GM18517 (cell line): ENCODE measurements around the gene ERCC4.
A peak's percentile ranks its signal among the peaks of the same experiment; 100 is the strongest.

Experiments
- ATAC-seq: cut with Tn5 transposase; IDR thresholded peaks from one replicate; pipeline ENCODE4 v1.9.1; 2021; ENCODE audit warnings: mild to moderate bottlenecking, moderate library complexity; ENCODE audit not compliant: unreplicated experiment

Gene ERCC4

GRCh38 chr16:13945744-13946485 lies 26.0 kb downstream of the ERCC4 start:
- no peak for ATAC-seq

DNA sequence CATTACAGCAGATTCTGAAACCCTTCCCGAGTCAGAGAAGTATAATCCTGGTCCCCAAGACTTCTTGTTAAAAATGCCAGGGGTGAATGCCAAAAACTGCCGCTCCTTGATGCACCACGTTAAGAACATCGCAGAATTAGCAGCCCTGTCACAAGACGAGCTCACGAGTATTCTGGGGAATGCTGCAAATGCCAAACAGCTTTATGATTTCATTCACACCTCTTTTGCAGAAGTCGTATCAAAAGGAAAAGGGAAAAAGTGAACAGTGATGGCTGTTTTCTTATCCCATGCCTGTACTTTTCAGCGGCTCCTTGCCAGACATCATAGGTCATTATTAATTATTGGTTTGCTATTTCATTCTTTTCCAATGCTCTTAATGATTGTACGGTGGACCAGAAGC lies 28.1 kb downstream of the ERCC4 start:
- no peak for ATAC-seq

- ATAC-seq: no peak
These were observed 31.0 kb downstream of the ERCC4 start for GRCh38 chr16:13950821-13951547.

DNA sequence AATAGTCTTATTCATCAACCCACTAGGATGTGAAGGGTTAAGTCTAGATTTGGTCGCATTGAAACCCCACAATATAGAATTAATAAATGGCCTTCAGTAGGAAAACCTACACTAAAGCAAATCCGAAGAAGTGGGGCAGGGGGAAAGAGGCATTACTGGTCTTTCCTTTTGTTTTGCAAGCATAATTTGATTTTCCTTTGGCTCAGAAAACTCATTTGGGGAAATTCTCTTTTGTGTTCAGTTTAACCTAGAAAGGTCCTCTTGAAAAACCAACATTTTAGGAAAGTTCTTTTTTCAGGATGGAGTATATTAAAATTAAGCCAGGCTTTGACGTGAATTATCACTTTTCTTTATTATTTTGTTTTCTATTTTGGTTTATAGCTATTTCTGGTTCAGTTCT lies 31.7 kb downstream of the ERCC4 start:
- no peak for ATAC-seq

- no peak for ATAC-seq
These were observed 33.5 kb downstream of the ERCC4 start for GRCh38 chr16:13953501-13953900.

- ATAC-seq: peak; percentile 13
These were observed 36.8 kb downstream of the ERCC4 start for GRCh38 chr16:13956635-13957196.

DNA sequence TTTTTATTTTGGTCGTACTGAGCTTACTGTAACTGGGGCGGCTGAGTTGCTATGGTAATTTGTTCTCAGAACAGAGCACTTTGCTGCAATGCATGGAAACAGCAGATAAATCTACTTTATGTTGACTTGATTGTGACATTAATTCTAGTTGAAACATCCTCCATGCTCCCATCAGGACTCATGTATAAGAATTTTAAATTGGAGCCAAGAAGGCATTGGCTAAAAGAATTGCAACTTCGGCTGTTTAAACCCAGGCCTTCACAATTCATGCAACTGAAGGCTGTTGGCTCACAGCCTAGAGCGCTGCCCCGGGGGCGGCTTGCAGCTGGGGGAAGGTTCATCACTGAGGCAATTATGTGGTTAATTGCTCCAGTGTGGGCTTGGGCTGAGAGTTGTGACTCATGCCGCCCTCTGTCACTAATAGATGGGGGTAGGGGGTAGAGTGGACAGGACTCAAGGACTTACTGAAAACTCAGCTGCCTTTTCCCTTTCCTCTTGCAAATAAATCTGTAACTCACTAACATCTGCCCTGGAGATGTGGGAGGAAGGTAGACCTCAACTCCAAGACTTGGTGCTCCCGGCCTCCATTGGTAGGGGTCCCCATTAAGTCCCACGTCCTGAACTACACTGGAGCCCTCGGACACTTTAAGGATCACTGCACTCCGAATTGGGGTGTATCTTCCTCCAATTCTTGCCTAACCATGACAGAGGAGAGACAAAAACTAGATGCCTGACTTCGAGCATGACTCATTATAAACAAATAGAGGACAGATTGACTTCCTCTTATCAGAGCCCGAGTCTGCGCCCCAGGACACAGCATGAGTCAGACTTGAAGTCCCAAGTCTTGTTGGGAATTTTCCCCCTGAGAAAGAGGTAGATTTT lies 37.5 kb downstream of the ERCC4 start:
- peak; percentile 59 for ATAC-seq

GRCh38 chr16:13958474-13958873 lies 38.5 kb downstream of the ERCC4 start:
- no peak for ATAC-seq

GRCh38 chr16:13959626-13960025 lies 39.7 kb downstream of the ERCC4 start:
- ATAC-seq: no peak

DNA sequence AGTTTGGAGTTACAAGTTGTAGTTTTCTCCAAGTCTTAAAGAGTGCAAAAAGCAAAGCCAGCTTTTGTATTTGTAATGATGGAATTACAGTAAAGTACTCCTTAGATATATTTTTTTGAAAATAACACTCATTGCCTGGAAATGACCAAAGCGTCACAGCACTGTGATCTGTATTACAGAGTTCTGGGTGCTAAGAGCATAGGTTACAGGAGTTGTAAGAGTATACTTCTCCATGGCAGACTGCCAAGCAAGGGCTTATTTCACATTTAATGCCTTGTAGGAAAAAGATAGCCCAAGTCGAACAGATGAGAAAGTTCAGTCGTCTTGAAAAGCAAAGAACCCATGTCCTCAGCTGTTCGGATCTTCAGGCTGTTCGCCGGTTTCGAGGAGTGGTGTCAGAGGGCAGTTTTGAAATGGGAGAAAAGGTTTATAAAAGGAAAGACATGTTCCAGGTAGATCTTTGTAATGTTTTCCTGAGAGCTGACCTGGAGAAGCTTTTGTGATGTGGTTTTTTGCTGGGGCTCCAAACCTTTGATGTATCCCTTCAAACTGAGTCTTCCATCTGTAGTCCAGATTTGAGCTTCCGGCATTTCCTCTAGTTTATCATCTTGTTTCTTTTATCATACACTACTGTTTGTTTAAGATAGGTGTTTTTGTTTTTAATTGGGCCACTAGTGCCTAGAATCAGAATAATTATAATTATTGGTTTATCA lies 41.3 kb downstream of the ERCC4 start:
- no peak for ATAC-seq

- ATAC-seq: no peak
These were observed 42.3 kb downstream of the ERCC4 start for GRCh38 chr16:13962232-13962631.

GRCh38 chr16:13968835-13969234 lies 48.9 kb downstream of the ERCC4 start:
- no peak for ATAC-seq

- no peak for ATAC-seq
These were observed 49.8 kb downstream of the ERCC4 start for GRCh38 chr16:13969711-13970110.

- no peak for ATAC-seq
These were observed 50.9 kb downstream of the ERCC4 start for GRCh38 chr16:13970708-13971422.

- no peak for ATAC-seq
These were observed 53.5 kb downstream of the ERCC4 start for GRCh38 chr16:13973321-13974023.

GRCh38 chr16:13977177-13977576 lies 57.2 kb downstream of the ERCC4 start:
- ATAC-seq: no peak

DNA sequence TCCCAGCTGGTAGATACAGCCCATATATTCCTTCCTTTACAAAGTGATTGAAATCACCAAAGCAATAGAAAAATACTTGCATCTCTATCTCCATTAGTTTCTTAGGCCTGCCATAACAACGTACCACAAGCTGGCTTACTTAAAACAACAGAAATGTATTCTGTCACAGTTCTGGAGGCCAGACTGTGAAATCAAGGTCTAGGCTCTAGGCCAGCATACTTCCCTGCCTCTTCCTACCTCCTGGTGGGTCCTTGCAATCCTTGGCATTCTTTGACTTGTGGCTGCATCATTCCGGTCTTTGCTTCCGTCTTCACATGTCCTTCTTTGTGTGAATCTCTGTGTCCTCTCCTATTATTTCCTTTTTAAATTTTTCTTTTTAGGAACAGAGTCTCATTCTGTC lies 62.5 kb downstream of the ERCC4 start:
- ATAC-seq: no peak

GRCh38 chr16:13983625-13984024 lies 63.7 kb downstream of the ERCC4 start:
- no peak for ATAC-seq

DNA sequence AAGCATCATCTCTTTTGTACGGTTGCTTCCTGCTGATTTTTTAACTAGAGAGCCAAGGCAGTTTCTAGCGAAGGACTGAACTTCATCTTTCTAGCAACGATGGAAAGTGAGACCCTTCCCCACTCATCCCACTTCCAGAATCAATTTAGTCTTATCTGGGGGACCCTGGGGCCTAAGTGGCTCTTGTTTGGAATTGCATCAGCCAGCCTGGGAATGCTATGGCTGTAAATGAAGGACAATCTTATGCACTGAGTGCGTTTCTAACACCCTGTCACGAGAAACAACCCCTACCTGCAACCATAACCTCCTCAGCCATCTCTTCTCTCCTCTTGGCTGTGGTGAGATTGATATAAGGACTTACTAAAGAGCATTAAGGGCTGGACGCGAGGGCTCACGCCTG lies 64.8 kb downstream of the ERCC4 start:
- no peak for ATAC-seq
